HAP-1 (cell line): ENCODE data around the gene RIMOC1.
"Not testable (repeated sequence)": the region's sequence is repeated elsewhere in the genome, so short reads cannot be mapped to it uniquely, and the experiment has no call there.

Experiments
- DNase-seq, 2 experiments: peaks; one replicate each; pipeline ENCODE4 v3.0.0-alpha.2; 2016 to 2020; ENCODE audit warnings: low spot score in 2 of 2
- H3K27me3 ChIP-seq: fragments of 250-450 bp; sonication (Bioruptor Pico); 2 replicates; pipeline ENCODE4 v1.5.1; 2020; ENCODE audit warnings: low read depth, mild to moderate bottlenecking, moderate library complexity
- H3K36me3 ChIP-seq: fragments of 250-450 bp; sonication (Bioruptor Pico); replicated peaks from 2 replicates; pipeline ENCODE4 v1.5.1; 2020; ENCODE audit warnings: mild to moderate bottlenecking
- H3K4me1 ChIP-seq: fragments of 250-450 bp; sonication (Bioruptor Pico); 2 replicates; pipeline ENCODE4 v1.5.1; 2020; ENCODE audit warnings: mild to moderate bottlenecking
- H3K4me3 ChIP-seq: fragments of 250-450 bp; sonication (Bioruptor Pico); 2 replicates; pipeline ENCODE4 v1.5.1; 2020; ENCODE audit warnings: mild to moderate bottlenecking, moderate library complexity
- H3K9me3 ChIP-seq: fragments of 250-450 bp; sonication (Bioruptor Pico); 2 replicates; pipeline ENCODE4 v1.5.1; 2020; ENCODE audit warnings: mild to moderate bottlenecking, moderate library complexity
- in situ Hi-C: fragments of 300-500 bp; cut with MboI; formaldehyde crosslinking; loops from 3 replicates; pipeline ENCODE4 v1.14.3; 2020; ENCODE audit warnings: low sequenced_read_pairs, inconsistent platforms, mixed read lengths

The RIMOC1 gene

DNA sequence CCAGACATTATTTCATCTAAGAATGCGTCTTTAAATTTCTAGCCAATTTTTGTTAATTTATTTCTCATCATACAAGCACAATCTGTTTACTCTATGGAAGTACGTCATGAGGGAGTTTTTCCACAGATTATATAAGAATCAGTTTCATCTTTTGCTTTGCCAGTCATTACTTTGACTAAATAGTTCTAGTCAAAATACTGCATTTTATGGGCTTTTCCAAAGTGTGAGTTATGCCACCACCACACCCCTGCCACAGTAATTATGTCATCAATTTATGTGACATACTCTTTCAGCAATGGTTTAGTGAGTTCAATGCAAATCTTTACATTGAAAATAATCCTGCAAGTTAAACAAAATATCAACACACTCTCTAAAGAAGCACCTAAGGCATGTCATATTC, 2.0 kb downstream of the RIMOC1 start:
- no peaks in the 10 kb centered on the region for H3K27me3 ChIP-seq
- in situ Hi-C loops = no loop called here
- peaks cover 43% of the 10 kb centered on the region for H3K36me3 ChIP-seq
- no peak for DNase-seq
- H3K9me3 ChIP-seq = no peaks in the 10 kb centered on the region
- H3K4me1 ChIP-seq = peaks cover 10% of the 10 kb centered on the region
- H3K4me3 ChIP-seq = no peak overlapping the region

DNA sequence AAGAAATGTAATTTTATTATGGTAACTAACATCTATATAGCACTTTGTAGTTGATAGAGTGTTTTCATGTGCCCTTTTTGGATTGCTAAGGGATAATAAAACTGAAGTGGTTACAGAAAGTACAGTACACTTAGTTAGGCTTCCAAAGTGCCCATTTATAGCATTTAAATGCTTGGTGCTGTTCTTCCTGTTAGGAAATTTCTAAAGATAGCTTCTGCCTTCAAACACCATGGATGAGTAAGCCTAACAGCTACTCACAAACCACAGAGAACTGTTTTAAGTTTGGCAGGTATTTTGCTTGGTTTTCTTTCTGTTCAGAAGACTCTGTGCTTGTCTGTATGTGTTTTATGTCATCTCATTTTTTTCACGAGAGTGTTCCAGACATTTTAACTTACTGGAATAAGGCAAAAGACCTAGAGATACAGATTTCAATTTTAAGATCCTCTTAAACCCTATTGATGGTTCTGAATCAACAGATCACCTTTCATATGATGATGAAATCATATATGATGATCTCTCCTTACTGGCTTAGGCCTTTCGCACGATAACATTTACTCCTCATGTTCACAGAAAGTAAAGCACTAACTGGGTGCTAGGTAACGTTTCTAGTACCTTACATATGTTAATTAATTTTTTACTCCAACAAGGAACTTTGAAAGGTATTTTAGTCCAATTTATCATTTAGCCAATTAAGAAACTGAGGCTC, 4.4 kb downstream of the RIMOC1 start:
- H3K4me1 ChIP-seq = peaks cover 5% of the 10 kb centered on the region
- in situ Hi-C loops = no loop called here
- peaks cover 67% of the 10 kb centered on the region for H3K36me3 ChIP-seq
- DNase-seq = no peak
- no peaks in the 10 kb centered on the region for H3K9me3 ChIP-seq
- H3K27me3 ChIP-seq = no peaks in the 10 kb centered on the region
- no peak overlapping the region for H3K4me3 ChIP-seq

DNA sequence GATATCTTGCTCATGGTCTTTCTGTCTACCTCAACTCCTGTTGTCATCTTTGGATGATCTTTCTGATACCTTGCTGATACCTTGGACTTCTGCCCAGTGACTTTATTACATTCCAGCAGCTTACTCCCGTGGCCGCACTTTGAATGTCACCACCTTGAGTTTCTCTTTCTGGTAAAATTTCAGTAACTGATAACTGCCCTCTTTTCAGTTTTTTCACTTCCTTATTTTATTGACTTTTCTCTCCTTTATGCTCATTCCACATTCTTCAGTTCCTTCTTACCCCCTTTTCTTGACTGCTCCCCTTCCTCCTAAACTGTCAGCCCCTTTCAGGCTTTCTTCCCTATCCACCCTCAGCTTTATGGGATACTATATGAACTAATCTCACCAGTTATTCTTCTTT, 14.0 kb downstream of the RIMOC1 start:
- peaks cover 46% of the 10 kb centered on the region for H3K36me3 ChIP-seq
- no peaks in the 10 kb centered on the region for H3K27me3 ChIP-seq
- H3K4me1 ChIP-seq = no peaks in the 10 kb centered on the region
- no peak overlapping the region for H3K4me3 ChIP-seq
- H3K9me3 ChIP-seq = no peaks in the 10 kb centered on the region
- no peak for DNase-seq
- in situ Hi-C loops = no loop called here

GRCh38 chr5:41921166-41921565, 17.0 kb downstream of the RIMOC1 start:
- in situ Hi-C loops = no loop called here
- no peaks in the 10 kb centered on the region for H3K27me3 ChIP-seq
- no peak overlapping the region for H3K4me3 ChIP-seq
- H3K9me3 ChIP-seq = no peaks in the 10 kb centered on the region
- H3K36me3 ChIP-seq = peaks cover 28% of the 10 kb centered on the region
- peaks cover 3% of the 10 kb centered on the region; the same call in 1 of the 2 replicates for H3K4me1 ChIP-seq
- DNase-seq = no peak

GRCh38 chr5:41921874-41922273, 17.7 kb downstream of the RIMOC1 start:
- DNase-seq = no peak
- H3K4me3 ChIP-seq = no peak overlapping the region
- H3K4me1 ChIP-seq = peaks cover 6% of the 10 kb centered on the region; the same call in 1 of the 2 replicates
- H3K27me3 ChIP-seq = no peaks in the 10 kb centered on the region
- H3K9me3 ChIP-seq = no peaks in the 10 kb centered on the region
- H3K36me3 ChIP-seq = peaks cover 25% of the 10 kb centered on the region
- in situ Hi-C loops = no loop called here

DNA sequence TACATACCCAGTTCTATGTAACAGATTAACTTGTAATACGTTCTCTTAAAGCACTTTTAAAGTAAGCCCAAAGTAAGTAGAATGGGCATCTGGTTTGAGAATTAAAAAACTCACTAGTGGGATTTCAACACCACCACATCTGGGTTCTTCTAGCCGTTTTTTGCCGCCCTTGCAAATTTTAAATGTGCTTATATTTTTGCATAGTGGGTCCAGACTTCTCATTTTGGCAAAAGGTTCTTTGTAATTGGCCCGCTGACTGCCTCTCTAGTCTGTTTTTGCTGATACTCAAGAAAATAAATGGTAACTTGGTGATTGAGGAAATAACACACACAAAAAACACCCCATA, 20.4 kb downstream of the RIMOC1 start:
- no peaks in the 10 kb centered on the region for H3K27me3 ChIP-seq
- H3K4me3 ChIP-seq = peak overlapping the region; percentile 49
- H3K36me3 ChIP-seq = peaks cover 11% of the 10 kb centered on the region; the same call in 1 of the 2 replicates
- DNase-seq = no peak
- H3K4me1 ChIP-seq = peaks cover 6% of the 10 kb centered on the region; the same call in 1 of the 2 replicates
- in situ Hi-C loops = no loop called here
- no peaks in the 10 kb centered on the region for H3K9me3 ChIP-seq

DNA sequence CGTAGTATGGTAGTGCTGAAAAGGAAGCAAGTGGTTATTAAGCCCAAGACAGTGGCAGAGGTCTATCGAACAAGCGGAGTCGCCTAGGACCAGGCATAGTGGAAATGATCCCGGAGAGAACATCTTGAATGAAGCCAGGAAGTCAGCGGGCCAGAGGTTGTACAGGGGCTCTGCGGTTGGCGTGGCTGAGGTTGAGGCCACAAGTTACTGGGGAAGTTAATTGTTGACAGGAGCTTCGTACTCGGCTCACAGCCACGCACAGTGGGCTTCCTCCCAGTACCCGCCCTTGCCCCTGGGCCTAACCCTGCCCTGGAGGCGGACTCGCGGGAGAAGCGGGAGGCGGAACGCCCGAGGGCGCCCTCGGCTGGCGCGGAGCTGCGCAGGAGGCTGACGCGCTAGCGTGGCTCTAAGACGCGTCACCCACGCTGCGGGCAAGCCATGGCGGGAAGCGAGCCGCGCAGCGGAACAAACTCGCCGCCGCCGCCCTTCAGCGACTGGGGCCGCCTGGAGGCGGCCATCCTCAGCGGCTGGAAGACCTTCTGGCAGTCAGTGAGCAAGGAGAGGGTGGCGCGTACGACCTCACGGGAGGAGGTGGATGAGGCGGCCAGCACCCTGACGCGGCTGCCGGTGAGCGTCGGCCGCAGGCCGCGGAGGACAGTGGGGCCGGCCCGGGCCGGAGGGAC, 20.9 kb downstream of the RIMOC1 start, which contains the start of gene FBXO4:
Gene FBXO4, plus strand, starts transcription at position 410 of the 683 bp plus-strand sequence. Its CDS starts 29 bp downstream, at position 439.
- peak; percentile 38 to 84 for DNase-seq
- in situ Hi-C loops = no loop called here
- H3K4me3 ChIP-seq = peak within 1 kb of the TSS; percentile 49
- peaks cover 6% of the 10 kb centered on the region; the same call in 1 of the 2 replicates for H3K36me3 ChIP-seq
- H3K4me1 ChIP-seq = peaks cover 6% of the 10 kb centered on the region; the same call in 1 of the 2 replicates
- no peaks in the 10 kb centered on the region for H3K9me3 ChIP-seq
- H3K27me3 ChIP-seq = no peaks in the 10 kb centered on the region

DNA sequence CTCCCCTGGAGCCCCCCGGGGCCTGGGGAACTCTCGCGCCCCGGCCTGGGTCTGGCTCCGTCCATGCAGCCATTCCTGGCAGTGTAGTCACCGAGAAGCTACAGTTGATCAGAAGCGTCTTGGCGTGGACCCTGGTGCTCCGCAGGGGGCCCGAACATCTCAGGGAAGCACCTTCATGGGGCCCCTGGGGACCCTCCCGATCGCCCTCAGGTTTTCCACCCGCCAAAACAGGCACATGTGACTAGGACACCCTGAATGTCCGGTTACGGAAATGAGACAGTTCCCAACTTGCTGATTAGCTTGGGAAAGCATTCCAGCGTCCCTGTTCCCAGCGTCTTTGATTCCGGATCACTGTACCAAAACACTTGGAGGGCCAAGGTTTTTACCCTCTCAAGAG, 21.4 kb downstream of the RIMOC1 start:
- peak overlapping the region; percentile 49 for H3K4me3 ChIP-seq
- H3K4me1 ChIP-seq = peaks cover 6% of the 10 kb centered on the region; the same call in 1 of the 2 replicates
- H3K27me3 ChIP-seq = no peaks in the 10 kb centered on the region
- in situ Hi-C loops = no loop called here
- H3K36me3 ChIP-seq = peaks cover 2% of the 10 kb centered on the region; the same call in 1 of the 2 replicates
- peak; percentile 32 to 45 for DNase-seq
- no peaks in the 10 kb centered on the region for H3K9me3 ChIP-seq

GRCh38 chr5:41927604-41928003, 23.5 kb downstream of the RIMOC1 start:
- in situ Hi-C loops = no loop called here
- no peaks in the 10 kb centered on the region for H3K9me3 ChIP-seq
- H3K27me3 ChIP-seq = no peaks in the 10 kb centered on the region
- no peak for DNase-seq
- no peak overlapping the region for H3K4me3 ChIP-seq
- H3K4me1 ChIP-seq = peaks cover 6% of the 10 kb centered on the region; the same call in 1 of the 2 replicates
- H3K36me3 ChIP-seq = no peaks in the 10 kb centered on the region; the same call in 1 of the 2 replicates

DNA sequence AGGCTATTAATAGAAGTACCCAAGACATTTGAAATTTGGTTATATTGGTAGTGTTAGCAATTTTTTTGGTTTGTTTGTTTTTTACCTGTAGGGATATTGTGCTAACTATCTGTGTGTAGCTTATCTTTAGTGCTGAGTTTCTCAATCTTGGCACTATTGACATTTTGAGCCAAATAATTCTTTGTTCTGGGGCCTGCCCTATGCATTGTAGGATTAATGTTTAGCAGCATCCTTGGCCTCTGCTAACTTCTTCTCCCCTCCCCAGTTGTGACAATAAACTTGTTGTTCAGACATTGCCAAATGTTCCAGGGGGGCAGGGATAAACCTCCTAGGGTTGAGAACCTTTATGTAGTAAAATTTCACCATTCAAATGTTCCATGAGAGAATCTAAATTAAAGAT, 24.9 kb downstream of the RIMOC1 start:
- no peaks in the 10 kb centered on the region for H3K9me3 ChIP-seq
- H3K4me1 ChIP-seq = peaks cover 6% of the 10 kb centered on the region; the same call in 1 of the 2 replicates
- in situ Hi-C loops = no loop called here
- no peak for DNase-seq
- H3K4me3 ChIP-seq = no peak overlapping the region
- H3K27me3 ChIP-seq = no peaks in the 10 kb centered on the region
- H3K36me3 ChIP-seq = no peaks in the 10 kb centered on the region; the same call in 1 of the 2 replicates

DNA sequence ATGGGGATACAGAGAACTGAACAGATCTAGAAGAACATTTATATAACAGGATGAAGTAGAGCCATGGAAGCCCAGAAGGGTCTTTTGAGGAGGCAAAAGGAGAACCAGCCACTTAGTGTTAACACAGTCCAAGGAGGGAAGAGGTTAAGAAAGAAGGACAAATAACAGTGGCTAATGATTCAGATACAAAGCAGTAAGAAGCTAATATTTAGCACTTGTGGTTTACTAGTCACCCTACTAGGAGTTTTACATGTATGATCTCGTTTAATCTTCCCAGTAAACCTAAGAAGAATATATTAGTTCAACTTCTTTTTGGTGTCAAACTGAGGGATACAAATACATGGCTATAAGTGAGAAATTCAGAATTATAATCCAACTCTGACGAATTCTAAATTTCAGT, 28.6 kb downstream of the RIMOC1 start:
- Histone ChIP-seq H3K36me3 (no peaks in the 10 kb centered on the region; the same call in 1 of the 2 replicates), H3K4me1 (no peaks in the 10 kb centered on the region), H3K27me3 (no peaks in the 10 kb centered on the region), H3K4me3 (no peak overlapping the region), H3K9me3 (no peaks in the 10 kb centered on the region)
- in situ Hi-C loops = no loop called here
- DNase-seq = no peak

- DNase-seq = no peak
- Histone ChIP-seq H3K36me3 (no peaks in the 10 kb centered on the region), H3K4me3 (no peak overlapping the region), H3K27me3 (no peaks in the 10 kb centered on the region), H3K9me3 (no peaks in the 10 kb centered on the region), H3K4me1 (no peaks in the 10 kb centered on the region)
- in situ Hi-C loops = no loop called here
Observed at GRCh38 chr5:41935544-41935943, 31.4 kb downstream of the RIMOC1 start.

DNA sequence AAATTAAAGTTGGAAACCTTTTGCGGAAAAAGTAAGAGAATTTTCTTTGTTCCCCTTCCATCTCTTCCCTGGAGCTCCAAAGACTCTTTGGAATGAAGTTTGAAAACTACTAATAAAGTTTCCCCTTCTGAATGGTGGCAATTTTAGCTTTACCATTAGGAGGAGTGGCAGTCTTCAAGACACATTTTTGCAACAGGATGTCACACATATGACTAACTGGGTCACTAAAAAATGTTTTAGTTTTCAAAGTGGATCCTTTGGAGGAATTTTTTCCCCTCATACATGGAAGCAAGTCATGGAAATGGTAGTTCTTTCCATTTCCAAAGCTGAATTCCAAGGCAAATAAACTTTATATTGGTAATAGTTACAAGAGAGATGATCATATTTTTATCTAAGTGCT, 36.5 kb downstream of the RIMOC1 start:
- Histone ChIP-seq H3K27me3 (no peaks in the 10 kb centered on the region), H3K4me1 (no peaks in the 10 kb centered on the region), H3K9me3 (no peaks in the 10 kb centered on the region), H3K36me3 (no peaks in the 10 kb centered on the region), H3K4me3 (no peak overlapping the region)
- DNase-seq = no peak
- in situ Hi-C loops = no loop called here

GRCh38 chr5:41945332-41945955, 41.3 kb downstream of the RIMOC1 start:
- DNase-seq, H3K4me3 ChIP-seq, H3K36me3 ChIP-seq, H3K27me3 ChIP-seq, H3K9me3 ChIP-seq, in situ Hi-C loops: not testable (repeated sequence)
- H3K4me1 ChIP-seq = peaks cover 16% of the 10 kb centered on the region
